Measurements from ENCODE around the gene RHAG.

RHAG gene

DNA sequence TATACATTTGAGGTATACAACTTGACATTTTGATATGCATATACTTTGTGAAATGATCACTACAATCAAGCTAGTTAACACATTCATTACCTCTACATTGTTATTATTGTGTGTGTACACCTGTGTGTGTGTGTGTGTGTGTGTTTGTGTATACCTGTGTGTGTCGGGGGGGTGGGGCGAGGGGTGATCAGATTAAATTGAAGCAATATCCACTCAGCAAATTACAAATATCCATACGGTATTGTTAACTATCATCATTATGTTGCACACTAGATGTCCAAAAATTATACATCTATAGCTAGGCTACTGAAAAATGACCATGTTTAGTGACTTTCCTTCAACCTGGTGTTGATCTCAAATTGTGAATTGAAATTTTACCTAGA lies 1.8 kb downstream of the RHAG start:
- no peaks in the 10 kb centered on the region for H3K9me2 ChIP-seq (replicated peaks; ENCODE audit: control insufficient read depth, low read length)
- H3F3A ChIP-seq (ENCODE audit: control insufficient read depth, insufficient read depth) = no peaks in the 10 kb centered on the region
- no peaks in the 10 kb centered on the region for H4K20me1 ChIP-seq (ENCODE audit: control insufficient read depth, insufficient read depth, low read depth, low read length)
- H3K9me3 ChIP-seq (ENCODE audit: control insufficient read depth, insufficient read depth, low read length) = no peaks in the 10 kb centered on the region
- no peaks in the 10 kb centered on the region for H3K27me3 ChIP-seq (ENCODE audit: control insufficient read depth, low read length)
- no peak overlapping the region for H3K27ac ChIP-seq (ENCODE audit: low read depth, low read length)
- no peak overlapping the region for H3K4me2 ChIP-seq (ENCODE audit: low read length)
- no peaks in the 10 kb centered on the region for H3K36me3 ChIP-seq (ENCODE audit: control insufficient read depth, low read length)
- H3K4me1 ChIP-seq (ENCODE audit: control insufficient read depth, low read length) = no peaks in the 10 kb centered on the region
- H3K79me2 ChIP-seq (ENCODE audit: control insufficient read depth, low read length) = no peaks in the 10 kb centered on the region
- TF ChIP-seq, protein P1, sequence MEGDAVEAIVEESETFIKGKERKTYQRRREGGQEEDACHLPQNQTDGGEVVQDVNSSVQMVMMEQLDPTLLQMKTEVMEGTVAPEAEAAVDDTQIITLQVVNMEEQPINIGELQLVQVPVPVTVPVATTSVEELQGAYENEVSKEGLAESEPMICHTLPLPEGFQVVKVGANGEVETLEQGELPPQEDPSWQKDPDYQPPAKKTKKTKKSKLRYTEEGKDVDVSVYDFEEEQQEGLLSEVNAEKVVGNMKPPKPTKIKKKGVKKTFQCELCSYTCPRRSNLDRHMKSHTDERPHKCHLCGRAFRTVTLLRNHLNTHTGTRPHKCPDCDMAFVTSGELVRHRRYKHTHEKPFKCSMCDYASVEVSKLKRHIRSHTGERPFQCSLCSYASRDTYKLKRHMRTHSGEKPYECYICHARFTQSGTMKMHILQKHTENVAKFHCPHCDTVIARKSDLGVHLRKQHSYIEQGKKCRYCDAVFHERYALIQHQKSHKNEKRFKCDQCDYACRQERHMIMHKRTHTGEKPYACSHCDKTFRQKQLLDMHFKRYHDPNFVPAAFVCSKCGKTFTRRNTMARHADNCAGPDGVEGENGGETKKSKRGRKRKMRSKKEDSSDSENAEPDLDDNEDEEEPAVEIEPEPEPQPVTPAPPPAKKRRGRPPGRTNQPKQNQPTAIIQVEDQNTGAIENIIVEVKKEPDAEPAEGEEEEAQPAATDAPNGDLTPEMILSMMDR (IDR thresholded peaks at IDR 0.05; ENCODE audit: low read depth, low read length, poor library complexity, severe bottlenecking) = no peak
- no peak for TF ChIP-seq EZH2phosphoT487 (IDR thresholded peaks at IDR 0.05; ENCODE audit: borderline replicate concordance, low read length)
- no peak overlapping the region for H3K4me3 ChIP-seq (ENCODE audit: low read length)

DNA sequence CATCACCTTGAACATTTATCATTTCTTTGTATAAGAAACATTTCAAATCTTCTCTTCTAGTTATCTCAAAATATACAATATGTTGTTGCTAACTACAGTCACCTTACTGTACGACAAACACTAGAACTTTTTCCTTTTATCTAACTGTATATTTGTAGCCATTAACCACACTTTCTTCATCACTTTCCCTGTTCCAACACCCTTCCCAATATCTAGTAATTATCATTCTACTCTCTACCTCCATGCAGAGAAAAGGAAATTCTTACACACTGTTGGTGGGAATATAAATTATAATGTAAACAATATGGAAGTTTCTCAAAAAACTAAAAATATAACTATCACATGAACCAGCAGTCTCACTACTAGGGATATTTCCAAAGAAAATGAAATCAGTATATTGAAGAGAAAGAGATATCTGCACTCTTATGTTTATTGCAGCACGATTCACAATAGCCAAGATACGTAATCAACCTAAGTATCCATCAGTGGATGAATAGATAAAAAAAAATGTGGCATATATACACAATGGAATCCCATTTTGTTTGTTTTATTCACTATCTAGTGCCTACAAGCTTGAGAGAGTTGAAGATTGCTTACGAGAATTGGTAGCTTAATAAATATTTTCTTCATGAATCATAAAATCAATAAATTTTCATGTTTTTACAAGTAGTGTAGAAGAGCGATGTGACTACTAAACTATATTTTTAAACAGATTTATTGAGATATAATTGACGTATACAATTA lies 2.4 kb downstream of the RHAG start:
- Histone ChIP-seq H3K4me1 (ENCODE audit: control insufficient read depth, low read length) (no peaks in the 10 kb centered on the region), H3K9me2 (replicated peaks; ENCODE audit: control insufficient read depth, low read length) (no peaks in the 10 kb centered on the region), H3K36me3 (ENCODE audit: control insufficient read depth, low read length) (no peaks in the 10 kb centered on the region), H3K4me2 (ENCODE audit: low read length) (no peak overlapping the region), H3F3A (ENCODE audit: control insufficient read depth, insufficient read depth) (no peaks in the 10 kb centered on the region), H3K27me3 (ENCODE audit: control insufficient read depth, low read length) (no peaks in the 10 kb centered on the region), H4K20me1 (ENCODE audit: control insufficient read depth, insufficient read depth, low read depth, low read length) (no peaks in the 10 kb centered on the region), H3K79me2 (ENCODE audit: control insufficient read depth, low read length) (no peaks in the 10 kb centered on the region), H3K27ac (ENCODE audit: low read depth, low read length) (no peak overlapping the region), H3K9me3 (ENCODE audit: control insufficient read depth, insufficient read depth, low read length) (no peaks in the 10 kb centered on the region), H3K4me3 (ENCODE audit: low read length) (no peak overlapping the region)
- TF ChIP-seq, protein P1 (IDR thresholded peaks at IDR 0.05; ENCODE audit: low read depth, low read length, poor library complexity, severe bottlenecking) = no peak
- no peak for TF ChIP-seq EZH2phosphoT487 (IDR thresholded peaks at IDR 0.05; ENCODE audit: borderline replicate concordance, low read length)

DNA sequence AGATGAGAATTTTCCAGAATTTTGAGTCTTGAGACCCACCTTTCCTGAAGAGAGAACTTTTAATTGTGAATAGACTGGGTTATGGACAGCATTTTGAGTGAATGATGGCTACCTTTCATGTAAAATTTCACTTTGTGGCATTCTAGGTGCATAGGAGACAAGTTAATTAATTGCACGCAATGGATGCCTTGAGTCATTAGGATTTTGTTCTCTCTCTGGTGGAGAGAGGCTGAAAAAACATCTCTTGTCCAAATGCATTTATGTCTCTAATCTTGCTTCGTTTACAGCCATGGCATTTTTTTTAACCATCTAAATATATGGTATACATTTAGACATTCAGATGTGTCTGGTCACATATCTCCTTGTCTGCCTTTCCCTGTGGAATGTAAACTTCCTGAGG lies 3.1 kb downstream of the RHAG start:
- no peak overlapping the region for H3K27ac ChIP-seq (ENCODE audit: low read depth, low read length)
- H3K27me3 ChIP-seq (ENCODE audit: control insufficient read depth, low read length) = no peaks in the 10 kb centered on the region
- no peaks in the 10 kb centered on the region for H3K4me1 ChIP-seq (ENCODE audit: control insufficient read depth, low read length)
- no peaks in the 10 kb centered on the region for H3K9me3 ChIP-seq (ENCODE audit: control insufficient read depth, insufficient read depth, low read length)
- H3K79me2 ChIP-seq (ENCODE audit: control insufficient read depth, low read length) = no peaks in the 10 kb centered on the region
- no peaks in the 10 kb centered on the region for H4K20me1 ChIP-seq (ENCODE audit: control insufficient read depth, insufficient read depth, low read depth, low read length)
- H3F3A ChIP-seq (ENCODE audit: control insufficient read depth, insufficient read depth) = no peaks in the 10 kb centered on the region
- no peaks in the 10 kb centered on the region for H3K9me2 ChIP-seq (replicated peaks; ENCODE audit: control insufficient read depth, low read length)
- TF ChIP-seq EZH2phosphoT487 (IDR thresholded peaks at IDR 0.05; ENCODE audit: borderline replicate concordance, low read length) = no peak
- TF ChIP-seq, protein P1 (IDR thresholded peaks at IDR 0.05; ENCODE audit: low read depth, low read length, poor library complexity, severe bottlenecking) = no peak
- no peak overlapping the region for H3K4me2 ChIP-seq (ENCODE audit: low read length)
- no peak overlapping the region for H3K4me3 ChIP-seq (ENCODE audit: low read length)
- H3K36me3 ChIP-seq (ENCODE audit: control insufficient read depth, low read length) = no peaks in the 10 kb centered on the region
